GM21825 (cell line): ENCODE results near the gene UBE2D4.
A peak's percentile ranks its signal among the peaks of the same experiment; 100 is the strongest.
"Not testable (repeated sequence)": the region's sequence is repeated elsewhere in the genome, so short reads cannot be mapped to it uniquely, and the experiment has no call there.

ENCODE experiments used
- ATAC-seq: cut with Tn5 transposase; IDR thresholded peaks from one replicate; pipeline ENCODE4 v1.9.1; 2021; ENCODE audit warnings: mild to moderate bottlenecking, moderate library complexity; ENCODE audit not compliant: unreplicated experiment

Gene UBE2D4

DNA sequence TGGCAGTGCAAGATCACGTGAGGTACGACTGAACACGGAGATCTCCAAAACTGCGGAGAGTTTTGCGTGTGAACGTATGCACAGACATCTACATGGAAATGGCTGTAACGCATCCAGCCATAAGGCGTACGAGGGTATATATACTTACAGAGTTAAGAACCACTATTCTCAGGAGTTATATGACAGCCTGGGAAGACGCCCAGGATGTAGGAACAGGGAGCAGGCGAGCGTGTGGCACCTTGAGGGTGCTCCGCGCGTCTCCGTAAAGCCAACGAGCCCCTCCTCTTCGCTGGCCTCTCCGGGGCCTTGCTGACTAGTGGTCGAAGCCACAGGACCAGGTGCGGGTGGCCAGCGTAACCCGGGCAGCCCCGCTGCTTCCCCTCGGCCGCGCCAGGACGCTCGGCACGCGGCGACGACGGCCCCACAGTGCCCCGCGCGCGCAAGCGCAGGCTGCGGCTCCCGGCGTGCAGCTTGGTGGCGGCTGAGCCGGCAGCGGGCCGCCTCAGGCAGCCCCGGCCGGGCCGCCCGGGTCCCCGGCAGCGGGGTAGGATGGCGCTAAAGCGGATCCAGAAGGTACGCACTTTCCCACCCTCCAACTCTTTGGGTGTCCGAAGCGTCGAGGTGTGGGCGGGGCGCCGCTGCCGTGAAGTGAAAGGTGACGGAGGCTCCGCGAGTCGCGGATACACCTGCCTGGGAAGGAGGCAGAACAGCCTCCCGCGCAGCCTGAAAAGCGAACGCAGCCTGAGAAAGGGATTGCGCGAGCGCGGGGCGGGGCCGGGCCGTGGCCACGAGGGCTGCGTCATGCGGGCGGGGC lies at the start of gene UBE2D4:
Gene UBE2D4 (plus strand): TSS at position 453 of the 814 bp plus-strand sequence. CDS start 97 bp downstream, at position 550.
- ATAC-seq = peak; percentile 93

DNA sequence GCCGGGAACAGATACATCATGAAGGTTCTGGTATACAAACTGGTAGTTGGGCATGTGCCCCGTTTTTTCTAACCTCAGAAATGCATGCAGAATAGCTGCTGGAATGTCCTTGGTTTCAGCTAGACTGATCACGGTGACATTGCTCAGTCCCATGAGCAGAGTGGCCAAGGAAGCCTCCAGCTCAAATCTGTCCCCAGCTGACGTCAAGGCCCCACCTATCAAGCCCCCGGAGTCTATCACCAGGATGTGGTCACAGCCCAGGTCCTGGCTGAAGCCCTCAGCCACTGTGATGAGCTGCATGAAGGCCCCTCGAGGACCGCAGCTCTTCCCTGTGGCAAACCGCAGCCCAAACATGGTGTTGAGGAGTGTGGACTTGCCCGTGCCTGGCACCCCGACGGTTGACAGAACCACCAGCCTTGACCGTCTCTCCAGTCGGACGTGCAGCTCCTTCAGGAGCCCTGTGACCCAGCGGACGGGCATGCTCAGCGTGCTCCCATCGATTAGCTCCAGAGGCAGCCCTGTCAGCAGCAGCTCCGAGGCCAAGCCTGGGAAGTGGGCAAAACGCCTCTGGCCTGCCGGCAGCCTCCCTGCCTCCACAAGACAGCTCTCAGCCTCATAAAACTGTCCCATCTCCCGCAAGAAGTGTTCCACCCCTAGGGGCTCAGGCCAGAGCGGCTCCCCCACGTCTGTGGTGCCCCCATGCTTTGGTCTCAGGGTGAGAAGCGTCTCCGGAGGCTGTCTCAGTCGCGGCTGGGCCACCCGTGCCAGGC lies 49.1 kb upstream of the UBE2D4 start:
- no peak for ATAC-seq

DNA sequence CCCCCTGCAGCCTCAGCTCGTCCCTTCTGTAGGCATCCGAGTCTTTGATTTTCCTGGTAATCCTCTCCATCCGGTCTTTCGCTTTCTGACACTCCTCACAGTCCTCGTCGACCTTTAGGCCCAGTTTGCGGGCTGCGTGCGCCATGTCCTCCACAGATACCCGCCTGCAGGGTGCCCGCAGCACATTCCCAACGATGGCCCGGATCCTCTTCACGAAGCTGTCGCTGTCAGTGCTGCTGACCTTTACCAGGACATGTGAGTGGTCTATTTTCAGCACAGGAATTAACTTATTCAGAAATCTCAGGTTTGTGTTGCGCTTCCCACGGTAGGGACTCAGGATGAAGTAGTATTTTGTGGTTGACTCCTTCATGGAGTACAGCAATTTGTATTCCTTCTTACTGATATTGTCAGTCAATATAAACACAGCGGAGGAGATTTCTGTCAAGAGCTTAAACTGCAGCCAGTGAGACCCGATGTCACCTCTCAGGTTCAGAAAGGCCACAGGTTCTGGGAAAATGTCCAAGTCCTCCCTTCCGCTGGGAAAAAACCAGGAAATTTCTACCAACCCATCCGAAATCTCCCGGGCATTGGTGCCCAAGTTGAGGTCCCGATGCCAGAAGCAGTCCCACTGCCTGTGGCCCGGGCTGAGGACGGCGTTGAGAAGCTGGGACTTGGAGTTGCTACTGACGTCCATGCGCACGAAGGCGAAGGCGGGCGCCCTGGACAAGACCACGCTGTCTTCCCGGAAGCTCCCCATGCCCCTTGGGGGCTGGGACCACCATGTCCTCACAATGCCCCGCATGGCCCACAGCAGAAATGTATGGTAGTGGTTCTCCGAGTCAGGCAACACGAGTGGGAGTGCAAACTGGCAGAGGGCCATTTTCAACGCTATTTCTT lies 48.0 kb upstream of the UBE2D4 start:
- ATAC-seq = no peak

DNA sequence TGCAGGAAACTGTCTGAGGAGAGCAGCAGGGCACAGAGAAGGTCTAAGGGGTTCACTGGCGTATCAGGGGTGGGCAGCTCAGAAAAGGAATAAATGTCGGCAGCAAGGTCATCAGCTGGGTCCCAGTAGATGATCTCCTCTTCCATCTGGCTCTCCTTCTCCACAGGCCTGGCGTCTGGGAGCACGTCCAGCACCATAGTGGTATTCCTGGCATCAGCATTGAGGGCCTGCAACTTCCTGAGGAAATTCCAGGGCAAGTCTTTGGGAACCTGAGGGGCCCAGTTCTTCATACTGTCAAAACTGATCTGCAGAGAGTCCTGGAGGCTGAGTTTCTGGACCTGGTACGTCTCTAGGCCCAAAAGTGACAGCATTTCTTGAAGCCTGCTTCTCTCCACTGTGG lies 47.4 kb upstream of the UBE2D4 start:
- no peak for ATAC-seq

DNA sequence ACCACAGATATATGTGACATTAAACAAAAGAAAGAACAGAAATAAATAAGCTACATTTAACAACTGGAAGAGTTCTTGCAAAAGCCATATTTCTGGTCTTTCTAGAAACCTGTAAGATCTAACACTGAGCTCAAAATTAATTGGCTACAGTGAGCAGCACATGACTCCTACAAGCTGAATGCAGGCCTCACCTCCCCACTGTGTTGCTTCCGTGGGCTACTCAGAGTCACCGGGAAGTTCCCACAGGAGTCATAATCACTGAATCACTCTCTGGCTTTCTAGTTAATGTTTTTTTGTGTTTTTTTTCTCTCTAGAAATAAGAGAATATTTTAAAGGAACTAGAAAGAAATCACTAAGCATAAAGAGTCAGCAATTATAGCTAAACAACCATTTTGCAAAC lies 46.8 kb upstream of the UBE2D4 start:
- no peak for ATAC-seq

DNA sequence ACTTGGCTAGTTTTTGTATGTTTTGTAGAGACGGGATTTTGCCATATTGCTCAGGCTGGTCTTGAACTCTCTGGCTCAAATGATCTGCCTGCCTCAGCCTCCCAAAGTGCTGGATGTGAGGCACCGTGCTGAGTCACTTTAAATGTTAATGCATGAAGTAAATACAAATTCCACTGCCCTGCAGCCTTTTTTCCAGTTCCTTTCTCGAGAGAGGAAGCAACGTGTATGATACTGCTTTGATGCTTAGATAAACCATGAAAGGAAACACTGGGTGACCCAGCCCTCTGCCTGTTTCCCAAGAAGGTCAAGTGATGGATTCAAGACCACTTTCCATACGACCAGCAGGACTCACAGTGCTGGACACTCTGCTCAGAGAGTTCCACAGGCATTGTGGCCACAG lies 45.6 kb upstream of the UBE2D4 start:
- ATAC-seq = no peak

DNA sequence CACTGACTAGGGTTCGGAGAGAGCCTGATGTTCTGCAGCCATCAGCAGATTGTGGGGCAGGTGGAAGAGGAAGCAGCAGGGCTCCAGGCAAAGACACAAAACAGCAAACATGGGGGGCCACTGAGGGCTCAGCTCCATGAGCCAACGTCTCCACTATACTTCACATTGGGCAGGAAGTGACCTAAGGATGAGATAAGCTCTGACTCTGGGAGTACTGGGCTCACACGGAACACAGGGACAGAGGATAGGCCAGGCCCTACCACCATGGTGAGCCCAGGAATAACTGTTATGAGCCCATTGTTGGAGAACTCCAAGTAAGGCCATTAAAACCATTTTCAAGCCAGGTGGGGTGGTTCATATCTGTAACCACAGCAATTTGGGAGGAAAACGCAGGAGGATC lies 42.0 kb upstream of the UBE2D4 start:
- ATAC-seq = no peak

DNA sequence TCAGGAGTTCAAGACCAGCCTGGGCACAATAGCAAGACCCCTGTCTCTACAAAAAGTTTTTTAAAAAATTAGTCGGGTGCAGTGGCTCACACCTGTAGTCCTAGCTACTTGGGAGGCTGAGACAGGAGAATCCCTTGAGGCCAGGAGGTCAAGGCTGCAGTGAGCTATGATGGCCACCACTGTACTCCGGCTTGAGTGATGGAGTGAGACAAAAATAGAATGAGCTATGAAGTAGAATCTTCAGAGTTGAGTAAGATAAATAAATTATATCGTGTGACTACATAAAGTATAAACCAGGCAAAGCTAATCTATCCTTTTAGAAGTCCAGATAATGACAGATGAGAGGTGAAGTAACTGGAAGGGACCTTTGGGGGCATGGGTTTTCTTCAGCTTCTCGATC lies 41.6 kb upstream of the UBE2D4 start:
- ATAC-seq = no peak

DNA sequence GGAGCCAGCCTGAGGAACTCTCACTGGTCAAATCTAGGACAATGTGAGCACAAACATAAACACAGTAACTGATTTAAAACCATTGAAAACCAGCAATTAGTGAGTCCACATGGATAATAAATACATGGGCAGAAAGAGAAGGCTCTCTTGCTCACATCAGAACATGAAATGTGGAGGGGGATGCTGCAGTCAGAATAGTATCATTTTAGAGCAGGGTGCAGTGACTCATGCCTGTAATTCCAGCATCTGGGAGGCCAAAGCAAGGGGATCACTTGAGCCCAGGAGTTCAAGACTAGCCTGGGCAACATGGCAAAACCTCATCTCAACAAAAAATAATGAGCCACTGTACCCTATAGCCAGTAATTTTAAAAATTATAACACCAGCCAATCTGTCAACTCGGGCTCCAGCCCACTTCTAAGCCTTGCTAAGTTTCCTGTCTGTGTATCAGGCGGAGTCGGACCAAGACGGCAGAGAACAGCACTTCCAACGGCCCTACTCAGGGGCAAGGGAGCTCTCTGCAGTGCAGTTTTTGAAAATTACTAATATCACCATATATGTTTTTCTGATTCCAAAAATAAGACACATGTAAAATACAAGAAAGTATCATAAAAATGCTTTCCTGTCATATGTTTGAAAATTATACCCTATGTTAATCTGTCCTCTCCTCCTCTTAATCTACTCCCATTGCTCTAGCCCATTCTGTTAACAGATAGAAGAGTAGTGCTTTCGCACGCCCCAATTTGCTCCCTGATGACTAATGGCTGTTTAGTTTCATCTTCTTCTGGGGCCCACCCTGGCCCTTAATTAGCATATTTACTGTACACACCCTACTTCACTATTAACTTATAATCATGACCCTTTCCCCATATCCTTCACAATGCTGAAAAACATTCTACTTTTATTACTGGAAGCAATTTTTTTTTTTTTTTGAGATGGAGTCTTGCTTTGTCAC lies 37.0 kb upstream of the UBE2D4 start:
- ATAC-seq = no peak

DNA sequence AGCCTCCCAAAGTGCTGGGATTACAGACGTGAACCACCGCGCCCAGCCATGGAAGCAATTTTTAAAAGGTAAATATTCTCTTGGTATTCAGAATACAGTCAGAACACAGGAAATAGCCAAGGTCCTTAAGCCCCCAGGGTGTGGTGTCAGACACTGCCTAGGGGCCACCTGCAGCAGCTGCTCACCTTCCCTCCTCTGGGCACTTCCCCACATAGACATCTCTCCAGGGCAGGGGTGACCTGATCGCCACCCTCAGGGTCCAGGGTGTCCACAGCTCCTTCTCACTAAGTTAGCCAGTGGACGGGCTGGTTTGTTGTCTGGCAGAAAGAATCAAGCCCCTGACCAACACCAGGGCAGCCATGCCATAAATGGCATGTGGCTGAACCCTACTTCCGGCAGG lies 35.8 kb upstream of the UBE2D4 start:
- no peak for ATAC-seq

DNA sequence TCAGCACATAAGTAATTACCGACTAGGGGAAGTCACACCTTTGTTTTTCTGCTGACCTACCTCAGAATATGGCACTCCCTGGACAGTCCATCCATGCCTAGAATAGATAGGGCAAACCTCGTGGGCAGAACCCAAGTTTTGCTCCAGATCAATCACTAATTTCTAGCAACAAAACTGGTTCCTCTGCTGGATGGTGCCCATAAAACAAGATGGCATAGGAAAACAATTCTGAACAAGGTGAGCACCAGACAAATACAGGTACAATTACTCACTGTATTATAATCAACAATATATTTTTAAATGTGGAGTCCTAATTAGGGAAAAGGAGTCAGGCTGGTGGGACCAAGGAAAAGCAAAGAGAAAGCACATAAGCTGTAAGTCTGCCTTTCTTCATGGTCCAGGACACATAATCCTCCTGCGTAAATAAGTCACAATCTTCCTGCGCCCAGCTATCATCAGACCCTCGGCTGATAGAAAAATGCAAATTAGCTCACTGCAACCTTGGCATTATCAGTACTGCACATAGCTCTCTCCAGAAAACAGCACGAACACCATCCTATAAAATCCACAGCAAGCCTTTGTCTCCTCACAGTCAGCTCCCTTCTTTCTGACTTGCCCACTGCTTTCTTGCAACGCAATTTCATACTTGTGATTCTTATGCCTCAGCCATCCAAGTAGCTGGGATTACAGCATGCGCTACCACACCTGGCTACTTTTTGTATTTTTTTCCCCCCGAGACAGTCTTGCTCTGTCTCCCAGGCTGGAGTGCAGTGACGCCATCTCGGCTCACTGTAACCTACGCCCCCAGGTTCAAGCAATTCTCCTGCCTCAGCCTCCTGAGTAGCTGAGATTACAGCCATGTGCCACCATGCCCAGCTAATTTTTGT lies 34.9 kb upstream of the UBE2D4 start:
- no peak for ATAC-seq

DNA sequence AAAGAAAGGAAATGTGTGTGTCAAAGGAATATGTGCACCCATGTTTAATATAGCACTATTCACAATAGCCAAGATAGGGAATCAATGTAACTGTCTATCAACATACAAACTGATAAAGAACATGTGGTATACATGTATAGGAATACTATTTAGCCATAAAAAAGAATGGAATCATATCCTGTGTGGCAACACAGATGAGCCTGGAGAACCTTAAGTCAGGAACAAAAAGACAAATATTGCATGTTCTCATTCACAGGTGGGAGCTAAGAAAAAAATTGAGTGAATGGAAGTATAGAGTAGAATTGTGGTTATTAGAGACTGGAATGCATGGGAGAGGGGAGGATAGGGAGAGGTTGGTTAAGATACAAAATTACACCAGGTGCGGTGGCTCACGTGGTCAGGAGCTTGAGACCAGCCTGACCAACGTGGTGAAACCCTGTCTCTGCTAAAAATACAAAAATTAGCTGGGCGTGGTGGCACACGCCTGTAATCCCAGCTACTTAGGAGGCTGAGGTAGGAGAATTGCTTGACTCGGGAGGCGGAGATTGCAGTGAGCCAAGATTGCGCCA lies 30.3 kb upstream of the UBE2D4 start:
- ATAC-seq = no peak

DNA sequence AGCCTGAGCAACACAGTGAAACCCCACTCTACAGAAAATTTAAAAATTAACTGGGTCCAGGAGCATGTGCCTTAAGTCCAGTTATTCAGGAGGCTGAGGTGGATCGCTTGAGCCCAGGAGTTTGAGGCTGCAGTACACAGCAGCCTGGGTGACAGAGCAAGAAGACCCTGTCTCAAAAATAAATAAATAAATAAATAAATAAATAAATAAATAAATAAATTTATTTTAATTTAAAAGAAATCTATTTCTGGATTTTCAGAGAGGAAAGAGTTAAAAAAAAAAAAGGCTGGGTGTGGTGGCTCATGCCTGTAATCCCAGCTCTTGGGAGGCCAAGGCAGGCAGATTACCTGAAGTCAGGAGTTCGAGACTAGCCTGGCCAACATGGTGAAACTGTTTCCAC lies 27.7 kb upstream of the UBE2D4 start:
- not testable (repeated sequence) for ATAC-seq

DNA sequence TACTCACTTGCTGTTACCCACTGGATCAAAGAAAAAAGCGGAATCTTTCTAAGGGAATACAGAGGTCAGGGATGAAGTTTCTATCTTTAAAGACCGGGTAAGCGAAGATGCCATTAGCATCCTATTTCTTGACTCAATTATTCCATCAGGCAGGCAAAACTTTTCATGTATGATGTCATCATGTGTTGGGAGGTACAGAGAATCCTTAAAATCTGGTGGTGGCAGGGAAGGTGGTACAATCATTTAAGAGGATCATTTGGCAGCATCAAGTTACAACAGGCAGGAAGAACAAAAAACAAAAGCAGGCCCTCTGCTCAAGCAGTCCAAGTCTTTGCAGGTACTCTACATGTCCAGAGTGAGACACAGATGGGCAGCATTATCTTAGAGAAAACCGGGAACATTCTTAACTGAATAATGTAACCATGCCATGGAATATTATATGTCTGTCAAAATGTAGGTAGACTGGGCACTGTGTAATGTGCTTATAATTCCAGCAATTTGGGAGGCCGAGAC lies 23.6 kb upstream of the UBE2D4 start:
- no peak for ATAC-seq

DNA sequence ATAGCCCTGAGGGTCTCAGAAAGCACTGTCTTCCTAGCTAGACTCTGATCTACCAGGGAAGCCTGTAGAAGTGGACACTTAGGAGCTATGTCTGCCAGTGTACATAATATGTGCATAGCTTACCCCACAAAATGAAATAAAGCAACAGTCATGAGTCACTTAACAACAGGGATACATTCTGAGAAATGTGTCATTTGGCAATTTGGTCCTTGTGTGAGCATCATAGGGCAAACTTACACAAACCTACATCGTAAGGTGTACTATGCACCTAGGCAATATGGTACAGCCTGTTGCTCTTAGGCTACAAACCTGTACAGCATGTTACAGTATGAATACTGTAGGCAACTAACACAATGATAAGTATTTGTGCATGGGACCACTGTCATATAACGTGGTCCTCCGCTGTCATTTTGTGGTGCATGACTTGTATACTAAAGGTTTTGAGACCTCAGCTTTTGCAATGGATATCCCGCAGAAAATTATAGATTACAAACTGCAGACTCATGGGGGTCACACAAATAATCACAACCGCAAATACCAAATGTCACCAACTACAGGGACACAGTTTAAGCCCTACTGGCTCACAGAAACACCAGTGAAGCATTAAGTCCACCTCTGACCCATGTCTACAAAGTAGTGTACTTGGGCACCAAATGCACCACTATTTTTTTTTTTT lies 21.6 kb upstream of the UBE2D4 start:
- no peak for ATAC-seq

DNA sequence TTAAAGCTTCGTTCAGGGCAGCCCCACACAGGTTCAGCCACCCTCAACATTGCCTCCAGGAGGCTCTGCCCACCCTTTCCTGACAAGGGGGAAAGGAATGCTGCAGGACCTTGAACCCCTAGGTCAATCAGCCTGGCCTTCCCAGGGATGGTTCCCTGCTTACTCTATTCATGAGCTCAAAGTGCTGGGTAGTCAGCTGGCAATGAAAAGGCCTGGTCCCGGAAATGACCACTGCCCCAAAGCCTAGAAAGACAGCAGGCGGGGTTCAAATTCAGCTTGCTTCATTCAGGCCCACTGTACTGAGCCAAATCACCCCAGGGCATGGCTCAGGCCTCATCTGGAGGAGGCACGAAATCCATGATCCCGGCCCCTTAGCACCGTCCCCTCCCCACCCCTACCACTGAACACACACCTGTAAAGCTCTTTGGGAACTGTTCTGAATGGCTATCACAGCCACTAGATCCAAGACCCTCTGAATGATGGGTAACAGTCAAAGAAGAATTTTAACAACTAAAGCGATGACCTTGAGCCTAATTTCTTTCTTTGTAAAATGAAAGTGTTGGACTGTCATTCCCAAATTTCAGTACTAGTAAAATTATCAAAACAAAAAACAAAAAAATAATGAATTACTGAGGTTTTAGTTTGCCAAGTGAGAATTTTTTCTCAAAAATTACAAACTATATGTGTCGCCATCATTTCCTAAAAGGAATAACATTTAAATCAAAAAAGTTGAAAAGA lies 20.9 kb upstream of the UBE2D4 start:
- no peak for ATAC-seq

DNA sequence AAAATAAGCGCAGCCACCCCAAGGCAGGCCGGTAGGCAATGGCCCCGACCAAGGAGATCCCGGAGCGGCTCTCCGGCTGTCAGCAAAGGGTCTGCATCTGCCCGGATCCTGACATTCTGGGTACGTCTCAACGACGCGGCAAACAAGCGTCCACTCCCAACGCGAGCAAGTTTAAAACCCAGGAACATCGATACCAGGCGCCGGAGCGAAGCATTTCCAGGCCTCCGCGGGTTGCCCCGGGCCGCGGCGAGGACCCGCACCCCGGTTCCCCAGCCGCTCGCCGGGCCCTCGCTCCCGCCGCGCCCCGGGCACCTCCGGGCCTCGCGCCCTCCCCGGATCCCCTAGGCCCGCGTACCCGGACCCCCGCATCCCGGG lies 20.3 kb upstream of the UBE2D4 start:
- ATAC-seq = peak; percentile 39
